GM12874 (cell line): ENCODE results near the gene SCP2.

ENCODE experiments used
- CTCF ChIP-seq: IDR thresholded peaks from 2 replicates; pipeline ENCODE4 v1.5.1; 2011; ENCODE audit warnings: low read depth, mild to moderate bottlenecking, control low read depth, low read length, moderate library complexity; ENCODE audit not compliant: insufficient read depth

Gene SCP2

GRCh38 chr1:53025769-53026112 is 98.7 kb downstream of the SCP2 start:
- TF ChIP-seq CTCF = no peak

- no peak for TF ChIP-seq CTCF
Observed at GRCh38 chr1:53026254-53026653, 99.2 kb downstream of the SCP2 start.

GRCh38 chr1:53031732-53032131 is 104.7 kb downstream of the SCP2 start:
- no peak for TF ChIP-seq CTCF

- TF ChIP-seq CTCF = no peak
Observed at GRCh38 chr1:53037159-53037558, 110.1 kb downstream of the SCP2 start.

- no peak for TF ChIP-seq CTCF
Observed at GRCh38 chr1:53038566-53038965, 111.5 kb downstream of the SCP2 start.

GRCh38 chr1:53043271-53043670 is 116.2 kb downstream of the SCP2 start:
- TF ChIP-seq CTCF = no peak

GRCh38 chr1:53044926-53045325 is 117.8 kb downstream of the SCP2 start:
- TF ChIP-seq CTCF = no peak

GRCh38 chr1:53046930-53047329 is 119.9 kb downstream of the SCP2 start:
- TF ChIP-seq CTCF = no peak
